Stimulated activated CD4-positive, alpha-beta T cell treated with anti-CD3 and anti-CD28 coated beads, Interleukin-4, amount 100 ng/mL, for 24 hours (primary cell): Measurements from ENCODE around the gene SDK1.

Source experiments
- DNase-seq: peaks from one replicate; pipeline ENCODE4 v3.0.0-alpha.2; 2020

SDK1 gene

GRCh38 chr7:4129481-4130122 lies 828.5 kb downstream of the SDK1 start:
- DNase-seq: no peak

DNA sequence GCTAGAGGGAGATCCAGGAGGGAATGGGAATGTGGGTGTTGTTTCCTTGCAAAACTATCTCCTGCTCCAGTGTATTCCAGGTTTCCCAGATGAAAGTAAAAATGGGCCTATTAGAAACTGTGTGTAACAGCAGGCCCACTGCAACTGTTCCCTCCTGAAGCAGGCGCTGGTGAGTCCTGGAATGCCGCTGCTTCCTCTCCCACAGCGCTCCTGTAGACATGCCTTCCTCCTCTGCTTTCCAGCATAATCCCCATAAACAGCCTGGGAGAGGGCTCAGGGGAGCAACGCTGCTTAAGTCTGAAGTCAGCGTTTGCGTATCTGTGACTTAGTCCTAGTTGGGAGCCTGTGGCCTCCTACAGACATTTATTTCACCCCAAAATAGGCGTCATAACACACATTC lies 830.0 kb downstream of the SDK1 start:
- DNase-seq: no peak

DNA sequence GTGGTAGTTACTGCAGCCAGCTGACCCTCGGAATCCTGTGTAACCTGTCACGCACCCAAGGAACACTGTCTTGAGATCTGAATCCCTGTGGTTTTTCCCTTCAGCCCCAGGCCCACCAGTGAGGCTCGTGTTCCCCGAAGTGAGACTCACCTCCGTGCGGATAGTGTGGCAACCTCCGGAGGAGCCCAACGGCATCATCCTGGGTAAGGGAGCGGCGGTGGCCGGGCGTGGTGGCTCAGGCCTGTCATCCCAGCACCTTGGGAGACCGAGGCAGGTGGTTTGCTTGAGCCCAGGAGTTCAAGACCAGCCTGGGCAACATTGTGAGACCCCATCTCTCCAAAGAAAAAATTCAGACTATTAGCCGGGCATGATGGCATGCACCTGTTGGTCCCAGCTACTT lies 831.2 kb downstream of the SDK1 start:
- DNase-seq: no peak

DNA sequence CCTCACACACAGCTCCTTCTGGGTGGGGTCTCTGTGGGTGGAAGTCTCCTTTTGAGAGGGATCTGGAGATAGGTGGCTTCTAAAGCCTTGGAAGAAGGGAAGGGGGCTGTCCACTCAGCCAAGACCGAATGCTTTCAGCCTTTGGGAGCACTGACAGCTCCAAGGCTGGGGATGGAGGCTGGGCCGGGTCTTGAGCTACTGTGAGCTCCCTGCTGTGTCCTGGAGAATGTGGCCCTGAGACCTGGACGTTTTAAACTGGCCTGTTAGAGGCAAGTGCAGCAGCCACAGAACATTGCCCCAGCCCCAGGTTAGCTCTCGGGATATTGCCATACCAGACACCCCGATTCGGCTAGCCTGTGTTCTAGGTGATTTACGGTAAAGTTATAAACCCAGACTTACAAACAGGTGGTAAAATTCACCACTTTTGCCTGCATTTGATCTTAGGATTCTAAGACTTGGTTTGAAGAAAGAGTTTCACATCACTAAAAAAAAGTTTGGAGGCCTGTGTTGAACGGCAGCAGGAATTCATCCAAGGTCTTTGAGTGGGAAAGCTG lies 832.5 kb downstream of the SDK1 start:
- DNase-seq: no peak

DNA sequence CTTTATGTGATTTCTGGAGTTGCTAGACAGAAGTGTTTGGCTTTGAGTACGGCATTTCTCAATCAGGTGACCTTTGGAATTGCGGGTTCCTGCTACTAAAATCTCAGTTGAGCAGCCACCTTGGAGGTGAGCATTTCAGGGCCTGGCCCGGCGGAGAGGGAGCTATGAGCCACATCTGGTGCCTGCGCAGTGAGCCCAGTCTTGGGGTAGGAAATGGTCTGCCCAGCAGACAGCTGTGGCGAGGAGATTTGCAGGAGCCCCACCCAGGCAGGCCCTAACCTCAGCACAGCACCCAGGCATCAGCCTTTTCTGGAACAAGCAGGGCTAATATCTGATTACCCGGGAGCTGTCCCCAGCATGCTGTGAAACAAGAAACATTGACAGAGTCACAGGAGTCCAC lies 833.2 kb downstream of the SDK1 start:
- no peak for DNase-seq

GRCh38 chr7:4134631-4135030 lies 833.6 kb downstream of the SDK1 start:
- no peak for DNase-seq

DNA sequence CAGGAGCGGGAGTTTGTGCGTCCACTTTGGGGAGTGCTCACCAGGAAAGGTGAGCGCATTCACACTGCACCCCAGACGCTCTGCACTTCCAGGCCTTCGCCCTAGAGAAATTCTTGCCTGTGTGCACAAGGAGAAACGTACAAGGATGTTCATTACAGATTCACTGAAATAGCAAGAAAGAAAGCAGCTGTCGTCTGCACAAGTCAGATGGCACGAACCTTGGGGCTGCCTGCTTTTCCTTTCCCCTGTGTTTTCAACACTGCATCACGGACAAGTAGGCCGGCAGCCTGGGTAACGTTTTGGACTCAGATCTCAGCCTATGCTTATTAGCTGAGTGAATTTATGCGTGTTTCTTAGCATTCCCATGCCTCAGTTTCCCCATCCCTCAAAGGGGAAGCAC lies 834.2 kb downstream of the SDK1 start:
- no peak for DNase-seq

- no peak for DNase-seq
Observed at GRCh38 chr7:4136036-4136435, 835.0 kb downstream of the SDK1 start.

GRCh38 chr7:4136501-4137110 lies 835.6 kb downstream of the SDK1 start:
- DNase-seq: no peak

- DNase-seq: no peak
Observed at GRCh38 chr7:4137552-4137951, 836.5 kb downstream of the SDK1 start.

GRCh38 chr7:4138866-4139265 lies 837.8 kb downstream of the SDK1 start:
- DNase-seq: no peak

- no peak for DNase-seq
Observed at GRCh38 chr7:4139656-4140625, 838.9 kb downstream of the SDK1 start.

DNA sequence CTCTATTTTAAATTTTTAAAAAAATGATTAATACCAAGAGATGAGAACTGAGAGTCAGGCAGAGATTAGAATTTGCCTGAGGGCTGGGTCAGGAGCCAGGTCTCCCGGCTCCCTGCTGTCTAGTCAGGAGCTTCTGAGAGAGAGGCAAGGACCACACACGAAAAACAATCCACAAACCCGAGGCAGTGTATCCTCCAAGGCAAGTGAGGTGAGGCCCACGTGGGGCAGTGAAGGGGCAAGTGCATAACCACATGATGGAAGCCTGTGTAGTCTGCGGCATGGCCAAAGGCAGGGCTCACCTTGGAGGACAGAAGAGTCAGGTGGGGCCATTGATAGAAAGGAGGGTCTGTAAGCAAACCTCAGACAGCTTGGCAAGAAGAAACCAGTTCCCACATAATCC lies 839.9 kb downstream of the SDK1 start:
- no peak for DNase-seq

DNA sequence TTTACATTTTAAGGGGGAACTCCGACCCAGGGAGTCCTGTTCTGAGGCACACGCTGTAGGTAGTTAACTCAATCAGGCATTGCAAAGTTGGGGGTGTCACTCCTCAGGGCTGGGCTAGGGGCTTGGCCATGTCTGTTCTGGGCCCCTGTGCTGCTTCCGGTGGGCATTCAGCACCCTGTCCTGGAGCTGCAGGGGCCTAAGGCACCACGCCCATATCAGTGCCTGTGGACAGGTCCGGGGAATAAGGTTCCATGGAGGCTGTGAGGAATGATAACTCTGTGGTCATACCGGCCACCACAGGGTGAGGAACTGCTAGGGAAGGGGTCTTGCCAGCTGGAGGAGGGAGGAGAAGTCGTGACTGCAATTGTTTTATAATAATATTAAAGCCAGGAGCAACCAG lies 842.0 kb downstream of the SDK1 start:
- DNase-seq: no peak

DNA sequence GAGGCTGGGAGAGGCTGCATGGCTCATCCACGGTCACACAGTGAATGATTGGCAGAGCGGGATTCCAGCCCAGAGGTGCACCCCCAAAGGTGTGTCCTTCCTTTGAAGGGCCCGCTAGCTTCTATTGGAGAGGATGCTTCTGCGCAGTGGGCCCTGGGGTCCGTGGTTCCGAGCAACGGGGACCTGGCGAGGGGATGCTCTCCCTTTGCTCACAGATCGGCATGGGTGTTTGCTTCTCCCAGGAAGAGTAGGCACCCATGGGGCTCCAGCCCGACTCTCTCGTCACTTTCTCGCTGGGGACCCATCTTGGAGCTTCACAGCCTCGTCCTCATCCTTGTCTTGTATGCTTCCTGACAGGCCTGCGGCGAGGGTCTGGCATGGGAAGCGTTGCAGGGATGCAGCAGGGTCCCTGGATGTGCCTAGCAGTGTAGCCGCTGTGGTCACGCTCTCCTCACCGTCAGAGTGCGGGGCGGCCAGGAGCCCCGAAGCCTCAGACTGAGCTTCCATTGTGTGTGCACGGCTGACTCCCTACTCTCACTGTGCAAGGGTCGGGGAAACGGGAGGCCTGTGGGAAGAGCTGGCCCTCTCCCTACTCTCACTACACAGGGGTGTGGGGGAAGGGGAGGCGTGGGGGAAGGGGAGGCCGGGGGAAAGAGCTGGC lies 842.6 kb downstream of the SDK1 start:
- no peak for DNase-seq

DNA sequence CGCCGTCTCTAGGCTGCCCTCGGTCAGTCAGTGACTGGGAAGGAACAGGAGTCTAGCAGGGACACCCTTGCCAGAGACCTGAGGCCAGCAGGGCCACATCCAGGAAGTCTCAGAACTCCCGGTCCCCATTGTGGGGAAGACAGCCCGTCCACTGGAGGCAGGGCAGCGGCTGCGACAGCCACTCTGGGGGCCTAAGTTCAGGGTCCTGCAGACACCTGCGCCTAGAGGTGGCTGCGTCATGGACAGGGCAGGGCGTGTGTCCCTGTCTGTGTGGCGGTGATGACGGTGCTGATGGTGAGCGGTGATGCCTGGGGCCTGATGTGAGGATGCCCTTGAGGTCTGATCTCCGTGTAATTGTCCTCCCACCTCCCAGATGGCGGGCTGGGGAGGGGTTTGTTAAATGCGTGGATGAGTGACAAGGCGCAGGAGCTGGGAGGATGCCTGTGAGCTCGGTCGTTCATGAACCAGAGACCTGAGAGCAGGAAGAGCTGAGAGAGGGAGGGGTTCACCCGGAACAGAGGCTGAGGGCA lies 843.2 kb downstream of the SDK1 start:
- DNase-seq: no peak

GRCh38 chr7:4144811-4145510 lies 843.9 kb downstream of the SDK1 start:
- DNase-seq: no peak

- no peak for DNase-seq
Observed at GRCh38 chr7:4145576-4145975, 844.5 kb downstream of the SDK1 start.

GRCh38 chr7:4147926-4148620 lies 847.0 kb downstream of the SDK1 start:
- DNase-seq: no peak

DNA sequence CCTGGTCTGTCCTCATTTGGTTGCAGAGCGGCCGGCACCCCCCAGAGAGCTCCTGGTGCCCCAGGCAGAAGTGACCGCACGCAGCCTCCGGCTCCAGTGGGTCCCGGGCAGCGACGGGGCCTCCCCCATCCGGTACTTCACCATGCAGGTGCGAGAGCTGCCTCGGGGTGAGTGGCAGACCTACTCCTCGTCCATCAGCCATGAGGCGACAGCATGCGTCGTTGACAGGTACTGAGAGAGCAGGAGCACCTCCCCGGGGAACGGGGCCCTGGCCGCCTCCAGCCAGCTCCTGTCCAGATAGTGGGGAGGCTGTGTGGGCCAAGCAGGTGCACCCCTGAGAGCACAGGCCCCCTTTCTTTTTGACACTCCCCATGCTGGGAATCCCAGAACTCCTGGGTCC lies 848.2 kb downstream of the SDK1 start:
- DNase-seq: no peak

DNA sequence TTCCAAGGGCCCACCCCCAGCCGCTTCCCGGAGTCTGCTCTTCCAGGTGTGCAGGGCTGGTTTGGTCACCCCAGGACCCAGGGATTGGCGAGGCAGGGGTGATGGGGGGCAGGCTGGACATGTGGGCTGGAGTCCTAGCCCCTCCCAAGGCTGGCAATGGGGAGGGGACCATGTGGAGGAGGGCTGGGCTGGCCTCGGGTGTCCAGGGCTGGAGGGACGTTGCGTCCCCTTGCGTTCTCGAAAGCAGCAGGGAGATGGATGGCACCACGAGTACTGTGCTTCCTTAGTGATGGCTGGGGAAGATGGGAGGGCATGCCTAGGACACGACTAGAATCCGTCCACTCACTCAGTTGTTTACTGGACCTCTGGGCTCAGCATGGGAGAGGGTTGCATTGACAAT lies 848.6 kb downstream of the SDK1 start:
- no peak for DNase-seq

GRCh38 chr7:4150731-4151130 lies 849.7 kb downstream of the SDK1 start:
- DNase-seq: no peak
